GM06990 (cell line): ENCODE results near the gene YKT6.
"Not testable (repeated sequence)": the region's sequence is repeated elsewhere in the genome, so short reads cannot be mapped to it uniquely, and the experiment has no call there.

Experiments used
- DNase-seq: peaks from one replicate; pipeline ENCODE4 v3.0.0-alpha.2; 2011; ENCODE audit not compliant: insufficient read length; ENCODE audit errors: extremely low read depth
- H3K27me3 ChIP-seq: replicated peaks from 2 replicates; pipeline ENCODE4 v1.6.0; 2011; ENCODE audit warnings: low read length; ENCODE audit not compliant: control insufficient read depth, insufficient read depth
- H3K36me3 ChIP-seq: 2 replicates; pipeline ENCODE4 v1.5.1; 2011; ENCODE audit warnings: low read length; ENCODE audit not compliant: control insufficient read depth, insufficient read depth
- H3K4me3 ChIP-seq: replicated peaks from 2 replicates; pipeline ENCODE4 v1.5.1; 2011; ENCODE audit warnings: low read depth, mild to moderate bottlenecking, control low read depth, low read length
- TF ChIP-seq, protein P1 (sequence below): IDR thresholded peaks from 2 replicates; pipeline ENCODE4 v1.5.1; 2011; ENCODE audit warnings: low read length, control low read depth, mild to moderate bottlenecking, inconsistent platforms; ENCODE audit not compliant: insufficient read depth, poor library complexity, severe bottlenecking

The YKT6 gene

GRCh38 chr7:44163591-44163990, 37.2 kb upstream of the YKT6 start:
- TF ChIP-seq, protein P1, sequence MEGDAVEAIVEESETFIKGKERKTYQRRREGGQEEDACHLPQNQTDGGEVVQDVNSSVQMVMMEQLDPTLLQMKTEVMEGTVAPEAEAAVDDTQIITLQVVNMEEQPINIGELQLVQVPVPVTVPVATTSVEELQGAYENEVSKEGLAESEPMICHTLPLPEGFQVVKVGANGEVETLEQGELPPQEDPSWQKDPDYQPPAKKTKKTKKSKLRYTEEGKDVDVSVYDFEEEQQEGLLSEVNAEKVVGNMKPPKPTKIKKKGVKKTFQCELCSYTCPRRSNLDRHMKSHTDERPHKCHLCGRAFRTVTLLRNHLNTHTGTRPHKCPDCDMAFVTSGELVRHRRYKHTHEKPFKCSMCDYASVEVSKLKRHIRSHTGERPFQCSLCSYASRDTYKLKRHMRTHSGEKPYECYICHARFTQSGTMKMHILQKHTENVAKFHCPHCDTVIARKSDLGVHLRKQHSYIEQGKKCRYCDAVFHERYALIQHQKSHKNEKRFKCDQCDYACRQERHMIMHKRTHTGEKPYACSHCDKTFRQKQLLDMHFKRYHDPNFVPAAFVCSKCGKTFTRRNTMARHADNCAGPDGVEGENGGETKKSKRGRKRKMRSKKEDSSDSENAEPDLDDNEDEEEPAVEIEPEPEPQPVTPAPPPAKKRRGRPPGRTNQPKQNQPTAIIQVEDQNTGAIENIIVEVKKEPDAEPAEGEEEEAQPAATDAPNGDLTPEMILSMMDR: no peak
- no peak for DNase-seq

DNA sequence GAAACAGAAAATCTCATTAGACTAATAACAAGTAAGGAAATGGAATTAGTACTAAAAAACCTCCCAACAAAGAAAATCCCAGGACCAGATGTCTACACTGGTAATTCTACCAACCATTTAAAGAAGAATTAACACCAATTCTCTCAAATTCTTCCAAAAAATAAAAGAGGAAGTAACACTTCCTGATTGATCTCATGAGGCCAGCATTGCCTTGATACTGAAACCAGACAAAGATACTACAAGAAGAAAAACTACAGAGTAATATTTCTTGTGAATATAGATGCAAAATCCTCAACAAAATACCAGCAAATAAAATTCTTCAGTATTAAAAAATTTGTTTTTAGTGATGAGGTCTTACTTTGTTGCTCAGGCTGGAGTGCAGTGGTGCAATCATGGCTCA, 32.9 kb upstream of the YKT6 start:
- Histone ChIP-seq H3K27me3 (no peaks in the 10 kb centered on the region), H3K4me3 (no peak overlapping the region), H3K36me3 (no peaks in the 10 kb centered on the region)
- TF ChIP-seq, protein P1: no peak
- no peak for DNase-seq

More at GRCh38 chr7:44163591-44163990, 37.2 kb upstream of the YKT6 start:
- H3K4me3 ChIP-seq: no peak overlapping the region
- H3K27me3 ChIP-seq: no peaks in the 10 kb centered on the region
- no peaks in the 10 kb centered on the region for H3K36me3 ChIP-seq

GRCh38 chr7:44171901-44172300, 28.9 kb upstream of the YKT6 start:
- not testable (repeated sequence) for H3K27me3 ChIP-seq, DNase-seq, H3K36me3 ChIP-seq, H3K4me3 ChIP-seq

DNA sequence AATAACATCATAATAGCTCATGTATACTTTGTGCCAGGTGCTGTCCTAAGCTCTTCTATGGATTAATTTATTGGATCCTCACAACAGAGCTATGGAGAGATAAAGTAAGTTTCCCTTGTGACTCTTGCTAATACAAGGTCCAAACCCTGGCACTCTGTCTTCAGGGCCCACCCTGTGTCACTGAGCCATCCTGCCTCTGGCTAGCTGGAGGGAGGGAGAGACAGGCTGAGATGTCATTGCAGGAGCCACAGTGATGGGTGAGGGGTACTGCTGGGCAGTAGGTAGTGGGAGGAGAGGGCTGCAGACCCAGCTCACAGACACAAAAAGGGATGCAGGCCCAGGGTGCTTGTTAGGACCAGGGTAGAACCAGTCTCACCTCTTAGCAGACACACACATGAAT, 28.4 kb upstream of the YKT6 start:
- H3K27me3 ChIP-seq: no peaks in the 10 kb centered on the region; the same call in 1 of the 2 replicates
- DNase-seq: no peak
- no peaks in the 10 kb centered on the region for H3K36me3 ChIP-seq
- no peak overlapping the region for H3K4me3 ChIP-seq
- TF ChIP-seq, protein P1: no peak

GRCh38 chr7:44172803-44173424, 27.9 kb upstream of the YKT6 start:
- H3K27me3 ChIP-seq: no peaks in the 10 kb centered on the region; the same call in 1 of the 2 replicates
- H3K36me3 ChIP-seq: no peaks in the 10 kb centered on the region
- no peak for DNase-seq
- H3K4me3 ChIP-seq: no peak overlapping the region
- TF ChIP-seq, protein P1: no peak

GRCh38 chr7:44173911-44174693, 26.7 kb upstream of the YKT6 start:
- Histone ChIP-seq H3K4me3 (no peak overlapping the region), H3K27me3 (no peaks in the 10 kb centered on the region; the same call in 1 of the 2 replicates), H3K36me3 (no peaks in the 10 kb centered on the region)
- DNase-seq: no peak
- TF ChIP-seq, protein P1: no peak

DNA sequence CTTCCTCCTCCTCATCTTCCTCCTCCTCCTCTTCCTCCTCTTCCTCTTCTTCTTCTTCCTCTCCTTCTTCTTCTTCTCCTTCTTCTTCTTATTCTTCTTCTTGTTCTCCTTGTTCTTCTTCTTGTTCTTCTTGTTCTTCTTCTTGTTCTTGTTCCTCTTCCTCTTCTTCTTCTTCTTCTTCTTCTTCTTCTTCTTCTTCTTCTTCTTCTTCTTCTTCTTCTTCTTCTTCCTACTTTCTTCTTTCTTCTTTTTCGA, 26.2 kb upstream of the YKT6 start:
- DNase-seq, H3K36me3 ChIP-seq, H3K27me3 ChIP-seq, H3K4me3 ChIP-seq: not testable (repeated sequence)
